Non-pigmented ciliary epithelial cell (primary cell): ENCODE results near the gene DDB1.
"Not testable (repeated sequence)": the region's sequence is repeated elsewhere in the genome, so short reads cannot be mapped to it uniquely, and the experiment has no call there.

Experiments
- DNase-seq: peaks from one replicate; pipeline ENCODE4 v3.0.0-alpha.2; 2010; ENCODE audit warnings: low read depth

DDB1 gene

DNA sequence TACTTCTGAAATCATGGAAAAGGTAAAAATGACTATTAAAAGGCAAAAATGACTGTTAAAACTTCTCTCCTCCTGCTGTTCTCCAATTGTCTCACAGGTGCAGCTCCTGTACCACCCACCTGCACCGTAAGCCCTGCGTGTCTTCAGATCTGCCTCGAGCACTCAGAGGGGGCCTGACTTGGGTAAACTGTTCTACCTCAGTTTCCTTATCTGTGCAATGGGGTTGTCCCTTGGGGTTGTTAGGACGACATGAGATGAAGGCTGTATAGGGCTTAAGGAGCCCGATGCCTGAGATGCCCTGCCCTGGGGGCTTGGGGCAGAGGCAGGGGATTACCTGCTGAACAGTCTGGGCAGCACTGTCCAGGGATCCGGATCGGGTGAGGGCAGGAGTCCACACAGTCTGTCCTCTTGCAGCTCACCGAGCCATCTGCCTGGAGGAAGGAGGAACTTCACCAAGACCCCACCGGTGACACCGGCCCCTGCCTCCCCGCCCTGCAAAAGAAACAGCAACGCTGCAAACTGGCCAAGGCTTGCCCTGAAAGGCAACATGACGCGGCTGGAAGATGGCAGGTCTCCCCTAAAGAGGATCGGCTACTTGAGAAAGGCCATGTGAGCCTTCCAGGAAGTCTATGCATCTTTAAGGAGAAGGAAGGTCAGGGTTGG lies 64.2 kb downstream of the DDB1 start:
- DNase-seq: no peak

DNA sequence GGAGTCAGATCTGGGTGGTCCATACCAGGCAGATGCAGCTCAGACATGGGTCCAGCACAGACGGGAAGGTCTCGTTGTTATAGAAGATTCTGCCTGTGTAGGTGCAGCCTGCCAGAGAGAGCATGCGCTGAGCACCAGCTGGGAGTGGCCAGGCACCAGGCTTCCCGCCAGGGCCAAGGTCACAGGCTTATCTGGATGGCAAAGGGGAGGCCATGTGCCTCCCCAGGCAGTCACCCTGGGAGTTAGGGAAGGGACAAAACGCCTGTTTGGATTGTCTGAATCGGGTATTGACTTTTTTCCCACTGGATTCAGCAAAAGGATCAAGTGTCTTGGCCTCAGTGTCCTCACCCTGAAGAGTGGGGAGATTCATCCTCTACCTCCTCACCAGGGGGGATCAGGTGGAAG lies 65.5 kb downstream of the DDB1 start:
- DNase-seq: no peak

DNA sequence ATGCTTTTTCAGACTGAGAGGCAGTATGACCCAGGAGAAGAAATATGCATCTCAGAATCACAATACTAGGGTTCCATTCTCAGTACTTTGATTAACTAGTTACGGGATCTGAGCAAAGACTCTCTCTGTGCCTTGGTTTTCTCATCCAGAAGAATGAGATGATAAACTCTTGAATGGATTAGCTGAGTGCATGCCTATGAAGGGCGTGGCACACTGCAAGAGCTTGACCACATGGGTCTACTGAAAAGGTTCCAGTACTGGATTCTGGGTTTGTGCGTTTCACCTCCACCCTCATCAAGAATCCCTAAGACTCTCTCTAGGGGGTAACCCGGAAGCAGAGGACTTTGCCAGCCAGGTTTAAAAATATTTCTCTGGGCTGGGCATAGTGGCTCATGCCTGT lies 66.3 kb downstream of the DDB1 start:
- no peak for DNase-seq

DNA sequence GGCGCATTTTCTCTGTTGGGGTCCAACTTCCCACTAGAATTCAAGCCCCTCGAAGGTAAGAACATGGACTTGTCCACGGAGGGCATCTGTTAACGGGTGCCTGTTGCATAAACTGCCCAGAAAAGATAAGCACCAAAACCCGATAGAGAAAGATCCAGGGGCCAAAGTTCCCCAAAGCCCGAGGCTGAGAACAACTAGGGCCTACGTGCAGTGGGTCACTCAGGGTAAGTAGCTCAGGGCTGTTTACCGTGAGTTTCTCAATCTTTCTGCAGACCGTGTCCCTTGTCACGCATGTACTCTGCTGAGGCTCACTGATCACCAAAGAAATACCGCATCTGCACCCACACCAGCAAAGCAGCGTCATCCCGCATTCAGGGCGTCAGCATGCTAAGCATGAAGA lies 67.5 kb downstream of the DDB1 start:
- DNase-seq: no peak

DNA sequence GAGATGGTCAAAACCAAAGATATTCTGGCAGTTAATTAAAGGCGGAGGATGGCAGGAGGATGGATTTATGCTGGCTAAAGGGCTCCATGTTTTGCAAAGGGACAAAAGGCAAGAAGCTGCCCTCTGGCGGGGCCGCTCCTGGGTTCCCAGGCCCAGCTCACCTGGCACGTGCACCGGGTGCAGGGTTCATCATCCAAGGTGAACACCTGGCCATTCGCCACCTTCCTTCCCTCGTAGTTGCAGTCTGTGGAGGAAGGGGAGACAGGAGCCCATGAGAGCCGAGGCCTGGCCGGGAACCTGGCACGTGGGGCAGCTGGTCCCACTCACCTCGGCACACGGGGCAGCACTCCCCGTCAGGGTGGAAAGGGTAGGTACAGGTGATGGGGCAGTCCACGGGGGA lies 68.1 kb downstream of the DDB1 start:
- DNase-seq: no peak

DNA sequence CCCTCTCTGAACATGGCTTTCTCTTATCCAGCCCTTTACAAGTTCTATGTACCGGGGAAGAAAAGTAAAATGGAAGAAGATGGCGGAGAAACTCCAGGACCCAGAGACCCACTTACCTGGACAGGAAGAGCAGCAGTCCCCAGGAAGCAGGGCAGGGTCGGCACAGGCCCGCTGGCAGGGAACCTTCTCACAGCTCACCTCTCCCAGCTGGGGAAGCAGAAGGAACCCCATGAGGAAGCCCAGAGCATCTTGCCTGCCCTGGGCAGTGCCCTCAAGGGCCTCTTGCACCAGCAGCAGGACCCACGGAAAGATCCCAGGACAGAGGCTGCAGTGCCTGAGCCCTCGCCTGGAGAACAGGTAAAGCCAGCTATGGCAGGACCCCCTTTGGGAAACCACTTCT lies 68.5 kb downstream of the DDB1 start:
- DNase-seq: no peak

DNA sequence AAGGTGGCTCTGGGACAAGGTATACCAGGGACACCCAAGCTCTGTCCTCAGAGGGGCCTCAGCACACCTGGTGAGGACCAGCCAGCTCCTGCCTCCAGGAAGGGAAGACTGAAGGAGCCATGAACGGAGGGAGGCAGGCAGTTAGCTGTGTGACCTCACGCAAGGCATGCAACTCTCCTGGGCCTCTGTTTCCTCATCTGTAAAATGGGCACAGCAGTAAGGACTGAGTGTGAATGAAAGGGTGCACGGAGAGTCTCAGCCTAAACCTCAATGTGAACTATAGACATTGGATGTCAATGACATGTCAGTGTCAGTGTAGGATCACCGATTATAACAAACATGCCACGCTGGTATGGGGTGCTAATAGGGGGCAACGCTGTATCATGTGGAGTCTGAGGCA lies 73.5 kb downstream of the DDB1 start:
- no peak for DNase-seq

DNA sequence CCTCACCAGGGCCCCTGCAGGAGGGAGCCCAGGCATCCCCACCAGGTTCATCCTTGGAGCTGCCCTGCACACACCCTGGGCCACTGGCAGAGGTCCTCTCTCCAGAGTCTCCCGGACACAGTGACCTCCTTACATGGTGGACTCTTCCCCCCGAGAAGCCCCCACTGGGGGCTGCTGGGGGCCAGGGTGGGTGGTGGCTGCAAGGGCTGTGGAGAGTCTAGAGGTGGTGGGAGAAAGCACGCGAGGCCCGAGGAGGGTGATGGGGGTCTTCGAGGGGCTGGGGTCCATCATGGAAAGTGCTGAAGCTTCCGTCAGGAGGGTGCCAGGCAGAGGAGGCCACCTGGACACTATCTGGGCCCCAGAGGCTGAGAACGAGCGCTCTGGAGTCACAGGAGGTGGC lies 74.4 kb downstream of the DDB1 start:
- DNase-seq: no peak

DNA sequence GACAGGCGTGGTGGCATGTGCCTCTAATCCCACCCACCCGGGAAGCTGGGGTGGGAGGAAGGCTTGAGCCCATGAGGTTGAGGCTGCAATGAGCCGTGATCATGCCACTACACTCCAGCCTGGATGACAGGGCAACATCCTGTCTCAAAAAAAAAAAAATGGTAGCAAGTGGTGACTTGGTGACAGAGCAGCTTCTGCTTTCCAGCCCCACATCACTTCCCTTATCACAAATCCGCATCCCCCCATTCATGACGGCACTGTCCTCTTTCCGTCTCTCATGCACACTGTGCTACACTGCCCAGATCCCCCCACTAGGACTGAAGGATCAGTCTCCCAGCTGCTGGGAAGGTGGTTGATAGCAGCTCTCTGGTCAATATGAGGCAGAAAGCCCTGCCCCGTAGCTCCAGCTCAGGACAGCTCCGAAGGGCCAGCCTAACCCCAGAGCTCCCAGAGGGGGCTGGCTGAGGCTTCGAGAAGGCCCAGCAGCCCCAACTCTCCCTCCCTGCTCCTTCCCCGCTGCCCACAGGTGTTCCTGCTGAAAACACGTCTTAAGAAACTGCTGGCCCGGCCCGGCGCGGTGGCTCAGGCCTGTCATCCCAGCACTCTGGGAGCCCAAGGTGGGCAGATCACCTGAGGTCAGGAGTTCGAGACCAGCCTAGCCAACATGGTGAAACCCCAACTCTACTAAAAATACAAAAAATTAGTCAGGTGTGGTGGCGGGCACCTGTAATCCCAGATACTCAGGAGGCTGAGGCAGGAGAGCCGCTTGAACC lies 76.0 kb downstream of the DDB1 start:
- DNase-seq: no peak

DNA sequence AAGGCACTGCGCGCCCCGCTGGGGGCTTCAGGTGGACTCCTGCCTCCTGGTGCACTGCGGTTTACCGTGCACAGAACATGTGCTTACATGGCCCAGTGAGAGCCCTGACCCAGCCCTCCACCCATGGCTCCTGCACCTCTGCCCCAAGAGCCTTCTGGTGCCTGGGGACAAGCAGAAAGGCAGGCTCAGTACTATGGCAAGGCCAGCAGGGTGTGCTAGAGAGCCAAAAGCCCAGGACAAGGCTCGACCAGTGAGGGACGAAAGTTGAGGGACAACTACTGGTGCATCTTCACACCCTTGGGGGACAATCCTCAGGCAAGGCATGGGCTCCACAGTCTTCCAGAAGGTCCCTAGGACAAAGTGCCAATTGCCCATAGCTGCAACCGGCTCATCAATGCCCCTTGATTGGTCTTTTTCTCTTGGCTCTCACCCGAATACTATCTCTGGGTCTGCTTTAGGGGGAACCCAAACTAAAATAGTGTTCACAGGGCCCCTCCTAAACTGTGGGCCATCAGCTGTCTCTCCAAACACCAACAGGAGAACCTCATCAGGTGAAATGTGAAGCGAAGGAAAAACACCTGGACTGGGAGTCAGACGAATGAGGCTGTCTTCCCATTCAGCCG lies 78.4 kb downstream of the DDB1 start:
- DNase-seq: peak; percentile 9

DNA sequence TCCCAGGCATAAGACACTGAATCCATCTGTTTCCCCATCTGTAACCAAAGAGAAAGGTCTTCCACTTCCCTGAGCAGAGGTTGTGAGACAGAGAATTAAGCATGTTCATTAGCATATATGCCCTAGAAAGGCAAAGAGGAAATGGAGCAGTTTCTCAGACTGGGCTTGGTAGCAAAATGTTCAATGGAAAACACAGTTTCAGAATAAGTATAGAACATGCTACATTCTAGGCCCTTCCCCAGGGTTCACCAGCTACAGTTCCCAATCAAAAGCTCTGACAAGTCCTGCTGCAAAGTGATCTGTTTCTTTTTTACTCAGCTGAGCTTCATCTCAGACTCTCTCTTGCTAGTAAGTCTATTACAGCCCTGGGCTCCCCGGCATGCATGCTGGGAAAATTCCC lies 80.6 kb downstream of the DDB1 start:
- DNase-seq: not testable (repeated sequence)

DNA sequence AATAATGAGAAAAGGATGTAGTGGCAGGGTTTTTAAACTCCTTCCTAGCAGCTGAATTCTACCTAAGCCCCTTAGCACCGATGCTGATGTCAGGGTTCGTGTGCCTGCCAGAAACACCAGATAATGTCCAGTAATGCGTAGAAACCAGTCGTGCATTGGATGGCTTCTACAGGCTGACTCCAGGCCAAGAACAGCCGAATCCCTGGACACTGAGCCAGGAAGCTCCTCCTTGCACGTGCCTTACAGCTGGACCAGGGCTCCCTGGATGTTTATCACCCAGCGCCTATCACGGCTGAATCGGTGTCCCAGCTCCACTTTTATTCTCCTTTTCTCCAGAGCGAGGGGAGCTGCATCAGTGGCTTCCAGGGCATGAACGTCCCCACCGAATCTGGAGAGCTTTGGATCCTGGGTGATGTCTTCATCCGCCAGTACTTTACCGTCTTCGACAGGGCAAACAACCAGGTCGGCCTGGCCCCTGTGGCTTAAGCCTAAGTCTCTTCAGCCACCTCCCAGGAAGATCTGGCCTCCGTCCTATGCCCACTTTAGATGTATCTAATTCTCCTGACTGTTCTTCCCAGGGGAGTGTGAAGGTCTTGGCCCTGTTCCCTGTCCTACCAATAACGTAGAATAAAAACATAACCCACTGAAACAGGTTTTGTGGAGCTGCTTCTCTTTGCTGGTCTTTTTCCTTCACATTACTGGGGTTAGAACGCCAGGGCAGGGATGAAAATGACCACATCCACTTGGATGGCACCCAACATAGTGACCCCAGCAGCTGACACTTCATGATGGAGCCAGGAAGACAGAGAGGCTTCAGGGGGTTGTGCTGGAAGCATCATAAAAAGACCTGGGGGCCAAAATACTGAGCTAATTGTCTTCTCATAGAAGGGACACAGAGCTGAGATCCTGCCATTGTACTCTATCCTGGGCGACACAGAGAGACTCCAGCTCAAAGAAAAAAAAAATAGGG lies 81.8 kb downstream of the DDB1 start:
- not testable (repeated sequence) for DNase-seq
